NB4 (cell line): ENCODE measurements around the gene PCDHGA12.
"Not testable (repeated sequence)": the region's sequence is repeated elsewhere in the genome, so short reads cannot be mapped to it uniquely, and the experiment has no call there.

Experiments used
- MYC ChIP-seq: IDR thresholded peaks from 2 replicates; pipeline ENCODE4 v1.6.1; 2011; ENCODE audit warnings: low read depth, low read length
- POLR2A ChIP-seq: IDR thresholded peaks from 2 replicates; pipeline ENCODE4 v1.6.1; 2011; ENCODE audit warnings: mild to moderate bottlenecking; ENCODE audit not compliant: insufficient read length; ENCODE audit errors: extremely low read depth
- TF ChIP-seq, protein P1 (sequence below): IDR thresholded peaks from one replicate; pipeline ENCODE4 v1.5.1; 2012; ENCODE audit warnings: low read depth, low read length

DNA sequence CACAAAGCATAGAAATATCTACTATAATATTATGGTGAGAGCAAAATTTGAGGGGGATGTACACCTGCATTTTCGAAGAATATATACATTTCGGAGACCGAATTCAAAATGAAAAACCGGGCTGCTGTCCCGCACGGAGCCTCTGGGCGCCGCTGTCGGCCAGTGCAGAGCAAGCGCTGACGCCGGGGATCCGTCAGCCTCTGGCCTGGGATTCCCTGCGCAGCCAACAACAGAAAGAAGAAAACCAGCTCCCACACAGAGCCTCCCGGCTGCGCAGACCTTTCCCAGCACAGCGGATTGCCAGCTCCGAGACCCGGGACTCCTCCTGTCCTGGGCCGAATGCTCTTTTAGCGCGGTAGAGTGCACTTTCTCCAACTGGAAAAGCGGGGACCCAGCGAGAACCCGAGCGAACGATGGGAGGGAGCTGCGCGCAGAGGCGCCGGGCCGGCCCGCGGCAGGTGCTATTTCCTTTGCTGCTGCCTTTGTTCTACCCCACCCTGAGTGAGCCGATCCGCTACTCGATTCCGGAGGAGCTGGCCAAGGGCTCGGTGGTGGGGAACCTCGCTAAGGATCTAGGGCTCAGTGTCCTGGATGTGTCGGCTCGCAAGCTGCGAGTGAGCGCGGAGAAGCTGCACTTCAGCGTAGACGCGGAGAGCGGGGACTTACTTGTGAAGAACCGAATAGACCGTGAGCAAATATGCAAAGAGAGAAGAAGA lies 22.4 kb upstream of the PCDHGA12 start, which contains the start of gene PCDHGB6:
- TF ChIP-seq, protein P1, sequence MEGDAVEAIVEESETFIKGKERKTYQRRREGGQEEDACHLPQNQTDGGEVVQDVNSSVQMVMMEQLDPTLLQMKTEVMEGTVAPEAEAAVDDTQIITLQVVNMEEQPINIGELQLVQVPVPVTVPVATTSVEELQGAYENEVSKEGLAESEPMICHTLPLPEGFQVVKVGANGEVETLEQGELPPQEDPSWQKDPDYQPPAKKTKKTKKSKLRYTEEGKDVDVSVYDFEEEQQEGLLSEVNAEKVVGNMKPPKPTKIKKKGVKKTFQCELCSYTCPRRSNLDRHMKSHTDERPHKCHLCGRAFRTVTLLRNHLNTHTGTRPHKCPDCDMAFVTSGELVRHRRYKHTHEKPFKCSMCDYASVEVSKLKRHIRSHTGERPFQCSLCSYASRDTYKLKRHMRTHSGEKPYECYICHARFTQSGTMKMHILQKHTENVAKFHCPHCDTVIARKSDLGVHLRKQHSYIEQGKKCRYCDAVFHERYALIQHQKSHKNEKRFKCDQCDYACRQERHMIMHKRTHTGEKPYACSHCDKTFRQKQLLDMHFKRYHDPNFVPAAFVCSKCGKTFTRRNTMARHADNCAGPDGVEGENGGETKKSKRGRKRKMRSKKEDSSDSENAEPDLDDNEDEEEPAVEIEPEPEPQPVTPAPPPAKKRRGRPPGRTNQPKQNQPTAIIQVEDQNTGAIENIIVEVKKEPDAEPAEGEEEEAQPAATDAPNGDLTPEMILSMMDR = peak; percentile 35
- not testable (repeated sequence) for TF ChIP-seq MYC, POLR2A
